ENCODE results near the gene SYT13.

DNA sequence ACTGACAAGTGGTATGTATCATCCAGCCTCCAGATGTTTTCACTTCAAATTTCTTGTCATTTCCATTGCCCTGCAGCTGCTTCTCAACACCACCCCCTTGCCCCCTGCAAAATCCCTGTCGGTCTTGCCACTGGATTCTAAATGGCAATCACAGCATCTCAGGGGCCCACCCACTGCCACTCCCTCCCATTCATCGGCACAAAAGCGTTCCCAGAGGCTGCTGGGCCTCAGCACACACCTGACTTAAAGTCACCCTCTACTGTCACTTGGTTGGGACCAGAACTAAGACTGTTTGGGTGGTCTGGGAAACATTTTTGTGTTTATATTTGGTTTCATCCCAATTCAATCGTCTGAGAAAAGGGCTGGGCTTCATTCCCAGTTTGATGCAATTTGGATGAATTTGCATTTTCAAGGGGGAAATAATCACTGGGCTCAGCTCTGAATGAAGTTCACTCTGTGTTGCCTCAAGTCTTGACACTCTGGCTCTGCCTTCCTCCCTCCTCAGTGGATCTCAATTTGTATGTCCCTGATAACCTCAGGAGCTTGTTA is 27.1 kb downstream of the SYT13 start:
- TF ChIP-seq POLR2AphosphoS5 (IDR thresholded peaks at IDR 0.05; ENCODE audit: low read depth, low read length) (no peak), POLR2A (IDR thresholded peaks at IDR 0.05; ENCODE audit: low read depth, low read length) (no peak)

Measured in GM12891 (cell line).